PC-3 (cell line): ENCODE measurements around the gene DIAPH3.

Experiments used
- CTCF ChIP-seq: fragments of 300-600 bp; sonication (generic); conservative IDR thresholded peaks from 2 replicates; pipeline ENCODE4 v1.5.1; 2017; ENCODE audit warnings: antibody characterized with exemption, low read depth, mild to moderate bottlenecking, low read length
- EZH2 ChIP-seq: fragments of 300-600 bp; sonication (generic); IDR thresholded peaks from one replicate; pipeline ENCODE4 v1.6.1; 2017; ENCODE audit warnings: antibody characterized with exemption, mild to moderate bottlenecking, low read length; ENCODE audit not compliant: unreplicated experiment

- TF ChIP-seq CTCF (no peak), EZH2 (no peak)
Measured at GRCh38 chr13:59915252-59915651, 248.5 kb downstream of the DIAPH3 start.
